IMR-90 (cell line): Measurements from ENCODE around the gene BTBD2. TPM values are rescaled to one million over a fixed set of nuclear protein-coding genes. Genes with fewer than 3 reads are reported as not detected.
A peak's percentile ranks its signal among the peaks of the same experiment; 100 is the strongest.

Experiments
- ATAC-seq: fragments of 200-7000 bp; cut with Tn5 transposase; 2 replicates; pipeline ENCODE4 v1.9.1; 2020; ENCODE audit warnings: low read depth, mild to moderate bottlenecking, moderate library complexity
- BruUV-seq: library from RNA; stranded (reverse); fragments of 400-500 nt; replicated peaks from 2 replicates; lab custom pipeline; 2021; lab: Mats Ljungman, UMichigan
- CTCF ChIA-PET: fragments of 300-600 bp; formaldehyde crosslinking; extraction: SDS; loops from one replicate; lab custom pipeline; 2021; ENCODE audit warnings: antibody characterized with exemption; lab: Yijun Ruan, JAX
- POLR2A ChIA-PET: fragments of 300-600 bp; sonication (Branson Sonifier 250); formaldehyde crosslinking; loops from one replicate; lab custom pipeline; 2022; ENCODE audit warnings: antibody characterized with exemption; ENCODE audit not compliant: unreplicated experiment; lab: Charles Lee
- DNase-seq: peaks from one replicate; pipeline ENCODE4 v3.0.0; 2013
- H2AFZ ChIP-seq: replicated peaks from 2 replicates; pipeline ENCODE3; 2013; ENCODE audit warnings: low read length, mild to moderate bottlenecking; ENCODE audit not compliant: poor library complexity
- H2AK5ac ChIP-seq: 2 replicates; pipeline ENCODE4 v1.6.1; 2013; ENCODE audit warnings: low read depth, low read length, inconsistent platforms
- H2AK9ac ChIP-seq: replicated peaks from 2 replicates; pipeline ENCODE3; 2013; ENCODE audit warnings: mild to moderate bottlenecking, low read depth, low read length, moderate library complexity; ENCODE audit not compliant: poor library complexity
- H2BK120ac ChIP-seq: 2 replicates; pipeline ENCODE4 v1.6.1; 2013; ENCODE audit warnings: low read depth, low read length, inconsistent platforms
- H2BK15ac ChIP-seq: 3 replicates; pipeline ENCODE4 v1.6.1; 2013; ENCODE audit warnings: low read depth, low read length, inconsistent platforms
- H2BK20ac ChIP-seq: 2 replicates; pipeline ENCODE4 v1.6.1; 2013; ENCODE audit warnings: low read depth, mild to moderate bottlenecking, inconsistent platforms, low read length, moderate library complexity
- H2BK5ac ChIP-seq: 2 replicates; pipeline ENCODE4 v1.6.1; 2013; ENCODE audit warnings: mild to moderate bottlenecking, low read depth, low read length, inconsistent platforms; ENCODE audit not compliant: poor library complexity, severe bottlenecking
- H3K14ac ChIP-seq: replicated peaks from 2 replicates; pipeline ENCODE4 v1.6.1; 2013; ENCODE audit warnings: low read depth, low read length, inconsistent platforms
- H3K18ac ChIP-seq: 2 replicates; pipeline ENCODE4 v1.6.1; 2013; ENCODE audit warnings: low read depth, low read length, control low read depth
- H3K23ac ChIP-seq: 2 replicates; pipeline ENCODE4 v1.6.1; 2013; ENCODE audit warnings: low read depth, low read length, inconsistent platforms
- H3K27ac ChIP-seq: 2 replicates; pipeline ENCODE4 v1.5.1; 2013; ENCODE audit warnings: mild to moderate bottlenecking, control low read depth, low read length; ENCODE audit not compliant: insufficient read depth
- H3K27me3 ChIP-seq: 2 replicates; pipeline ENCODE4 v1.6.1; 2013; ENCODE audit warnings: low read length; ENCODE audit not compliant: control insufficient read depth, insufficient read depth
- H3K36me3 ChIP-seq: 2 replicates; pipeline ENCODE4 v1.6.1; 2013; ENCODE audit warnings: low read length, mixed read lengths; ENCODE audit not compliant: control insufficient read depth, insufficient read depth
- H3K4ac ChIP-seq: 2 replicates; pipeline ENCODE4 v1.6.1; 2013; ENCODE audit warnings: low read depth, low read length, inconsistent platforms
- H3K4me1 ChIP-seq: 2 replicates; pipeline ENCODE4 v1.6.1; 2013; ENCODE audit warnings: low read length, mixed read lengths; ENCODE audit not compliant: control insufficient read depth, insufficient read depth
- H3K4me2 ChIP-seq: 2 replicates; pipeline ENCODE4 v1.6.1; 2013; ENCODE audit warnings: low read depth, mild to moderate bottlenecking, control low read depth, low read length, moderate library complexity
- H3K4me3 ChIP-seq: 2 replicates; pipeline ENCODE4 v1.5.1; 2013; ENCODE audit warnings: low read depth, mild to moderate bottlenecking, control low read depth, low read length, moderate library complexity; ENCODE audit not compliant: insufficient read depth
- H3K56ac ChIP-seq: 2 replicates; pipeline ENCODE4 v1.6.1; 2013; ENCODE audit warnings: low read length, inconsistent platforms; ENCODE audit not compliant: insufficient read depth; ENCODE audit errors: extremely low read depth
- H3K79me1 ChIP-seq, 2 experiments: 2 replicates each; pipeline ENCODE4 v1.6.1; 2013; ENCODE audit warnings: low read length in 2 of 2, inconsistent platforms in 1 of 2, low read depth in 1 of 2
- H3K9ac ChIP-seq: 2 replicates; pipeline ENCODE4 v1.6.1; 2013; ENCODE audit warnings: low read depth, low read length, control low read depth
- H3K9me1 ChIP-seq: 2 replicates; pipeline ENCODE4 v1.6.1; 2013; ENCODE audit warnings: low read length, inconsistent platforms; ENCODE audit not compliant: insufficient read depth
- H3K9me3 ChIP-seq: 2 replicates; pipeline ENCODE4 v1.6.1; 2013; ENCODE audit warnings: low read length; ENCODE audit not compliant: control insufficient read depth, insufficient read depth
- H4K20me1 ChIP-seq: 2 replicates; pipeline ENCODE4 v1.6.1; 2013; ENCODE audit warnings: low read length, inconsistent platforms; ENCODE audit not compliant: insufficient read depth
- H4K5ac ChIP-seq: 2 replicates; pipeline ENCODE4 v1.6.1; 2013; ENCODE audit warnings: mild to moderate bottlenecking, low read depth, low read length, control low read depth
- H4K8ac ChIP-seq, 2 experiments: 2 replicates each; pipeline ENCODE4 v1.6.1; 2013; ENCODE audit warnings: low read depth in 2 of 2, low read length in 2 of 2, control low read depth in 1 of 2, inconsistent platforms in 1 of 2
- H4K91ac ChIP-seq: 2 replicates; pipeline ENCODE4 v1.6.1; 2013; ENCODE audit warnings: low read depth, low read length, inconsistent platforms; ENCODE audit not compliant: insufficient read depth
- MAZ ChIP-seq: IDR thresholded peaks from 2 replicates; pipeline ENCODE4 v1.6.1; 2012; ENCODE audit warnings: low read depth, mild to moderate bottlenecking, low read length, improper control_type of control experiment, moderate library complexity, borderline replicate concordance
- RCOR1 ChIP-seq: IDR thresholded peaks from 2 replicates; pipeline ENCODE4 v1.6.1; 2012; ENCODE audit warnings: mild to moderate bottlenecking, low read length, improper control_type of control experiment; ENCODE audit not compliant: insufficient replicate concordance
- WGBS, 2 experiments: methylation state at CpG; one replicate each; pipeline versions ENCODE4 v1.1.5 to v1.1.7; 2013; ENCODE audit warnings: missing lambda C conversion rate in 2 of 2; ENCODE audit not compliant: insufficient read length in 1 of 2; ENCODE audit errors: extremely low coverage in 2 of 2; 5-methylcytosine and 5-hydroxymethylcytosine counted together
- dilution Hi-C: fragments of 300-500 bp; cut with HindIII; formaldehyde crosslinking; loops from one replicate; pipeline ENCODE4 v1.14.3; 2018; ENCODE audit warnings: low sequenced_read_pairs; ENCODE audit not compliant: unreplicated experiment
- in situ Hi-C: fragments of 300-500 bp; cut with MboI; formaldehyde crosslinking; loops from 3 replicates; pipeline ENCODE4 v1.14.3; 2019; ENCODE audit warnings: low sequenced_read_pairs, inconsistent platforms, mixed read lengths
- intact Hi-C: fragments of 100-400 bp; cut with micrococcal nuclease; formaldehyde crosslinking; loops from 2 replicates; pipeline ENCODE4 v1.10.0; 2022
- polyA plus RNA-seq, 3 experiments: library from polyadenylated mRNA; depleted of rRNA; stranded (reverse); fragments of >200 nt; gene quantifications; 2 replicates each; pipeline ENCODE4 v1.2.3, GENCODE V29; 2012; ENCODE audit warnings: low replicate concordance in 1 of 3
- total RNA-seq: library from RNA; depleted of rRNA; stranded (reverse); fragments of >200 nt; gene quantifications from 2 replicates; pipeline ENCODE4 v1.2.3, GENCODE V29; 2012

BTBD2 gene
- total and polyA plus RNA-seq, 2 of the 4 experiments (the other 2 are of a cell fraction), result 24.4 to 65.7 TPM

DNA sequence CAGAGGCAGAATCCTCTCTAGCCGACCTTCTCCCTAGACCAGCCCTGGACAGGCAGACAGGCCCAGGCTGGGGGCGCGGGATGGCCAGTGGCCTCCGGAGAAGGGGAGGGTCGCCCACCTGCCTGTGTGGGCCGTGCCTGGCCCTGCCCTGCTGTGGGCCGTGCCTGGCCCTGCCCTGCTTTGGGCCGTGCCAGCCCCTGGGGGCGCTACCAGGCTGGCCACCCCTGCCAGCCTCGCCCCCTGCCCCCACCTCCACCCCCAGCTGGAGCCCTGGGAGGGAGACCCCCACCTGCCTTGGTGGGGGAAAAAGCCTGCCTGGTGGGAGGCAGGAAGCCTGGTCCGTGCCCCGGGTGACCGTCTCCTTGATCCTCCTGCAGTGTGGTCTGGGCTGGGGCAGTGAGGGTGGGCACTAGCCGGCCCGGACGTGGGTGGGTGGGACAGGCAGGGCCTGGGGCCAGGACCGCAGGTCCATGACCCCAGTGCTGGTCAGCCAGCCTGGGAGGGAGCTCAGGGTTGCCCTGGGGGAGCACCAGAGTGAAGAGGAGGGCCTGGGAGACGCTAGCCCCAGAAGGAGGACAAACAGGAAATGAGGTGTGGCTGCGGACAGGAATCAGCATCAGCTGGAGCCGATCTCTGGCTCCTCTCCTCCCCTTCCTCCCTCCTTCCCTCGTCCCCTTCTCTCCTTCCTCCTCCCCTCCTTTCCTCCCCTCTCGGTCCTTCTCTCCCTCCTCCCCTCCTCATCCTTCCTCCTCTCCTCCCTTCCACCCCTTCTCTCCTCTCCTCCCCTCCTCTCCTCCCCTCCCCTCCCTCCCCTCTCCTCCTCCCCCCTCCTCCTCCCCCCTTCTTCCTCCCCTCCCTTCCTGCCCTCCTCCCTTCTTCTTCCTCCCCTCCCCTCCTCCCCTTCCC, 40.7 kb upstream of the BTBD2 start:
- Histone ChIP-seq H2BK20ac (peak overlapping the region; percentile 74; the same call in 1 of the 2 replicates), H4K5ac (peak overlapping the region; percentile 65), H2AFZ (peak overlapping the region; percentile 95), H3K36me3 (no peaks in the 10 kb centered on the region), H3K27ac (peak overlapping the region; percentile 82), H2BK15ac (peak overlapping the region; percentile 87; the same call in 2 of the 3 replicates), H3K79me1 (peaks cover 5 to 36% of the 10 kb centered on the region in 2 experiments; a peak in 3 of 4 replicates), H3K4ac (peak overlapping the region; percentile 97), H2BK5ac (peak overlapping the region; percentile 80), H3K23ac (peak overlapping the region; percentile 62), H4K20me1 (no peaks in the 10 kb centered on the region), H3K4me3 (no peak overlapping the region), H4K91ac (peak overlapping the region; percentile 96), H3K56ac (peak overlapping the region; percentile 16; the same call in 1 of the 2 replicates), H2AK5ac (peak overlapping the region; percentile 97), H3K9me3 (no peaks in the 10 kb centered on the region), H2BK120ac (peak overlapping the region; percentile 83), H3K4me1 (peaks cover 32% of the 10 kb centered on the region), H3K9ac (peak overlapping the region; percentile 65), H4K8ac (peak overlapping the region; percentile 87 to 99), H2AK9ac (peak overlapping the region; percentile 48), H3K4me2 (peak overlapping the region; percentile 25), H3K9me1 (peaks cover 12% of the 10 kb centered on the region), H3K14ac (peak overlapping the region; percentile 88), H3K27me3 (no peaks in the 10 kb centered on the region), H3K18ac (peak overlapping the region; percentile 81)
- POLR2A ChIA-PET, result no interaction called here
- CTCF ChIA-PET, result no interaction called here
- peak; percentile 28 for ATAC-seq
- intact Hi-C loops, result no loop called here
- no peak for TF ChIP-seq RCOR1
- peak; percentile 54; the same call in 1 of the 2 replicates for TF ChIP-seq MAZ
- dilution Hi-C loops, result no loop called here
- BruUV-seq, result no TSS peak
- peak; percentile 64 for DNase-seq
- in situ Hi-C loops, result no loop called here
- 7% methylated on average over 7 of the region's 22 CpGs; no CpG with 5 or more reads in 1 of the 2 experiments for WGBS, 2 experiments
